Tibial nerve (tissue), 4 donors: ENCODE data around the gene EVC2. TPM values are rescaled to one million over a fixed set of nuclear protein-coding genes. Genes with fewer than 3 reads are reported as not detected.

ENCODE experiments used
- DNase-seq, 2 donors: peaks; one replicate each; pipeline ENCODE4 v3.0.0-alpha.2; 2019; ENCODE audit warnings: low spot score in 2 of 2
- H3K27ac ChIP-seq, 4 donors: fragments of 200-600 bp; sonication (generic) in 3 of 4; one replicate each; pipeline ENCODE4 v1.5.1; 2017 to 2019; ENCODE audit warnings: mild to moderate bottlenecking in 1 of 4
- H3K27me3 ChIP-seq, 2 donors: fragments of 200-600 bp; sonication (generic) in 1 of 2; one replicate each; pipeline versions ENCODE4 v1.5.1 to v1.6.0; 2017 to 2019
- H3K36me3 ChIP-seq, 3 donors: fragments of 200-600 bp; sonication (generic); one replicate each; pipeline ENCODE4 v1.5.1; 2018 to 2019
- H3K4me1 ChIP-seq, 4 donors: fragments of 200-600 bp; sonication (generic) in 3 of 4; one replicate each; pipeline ENCODE4 v1.5.1; 2017 to 2019
- H3K4me3 ChIP-seq, 4 donors: fragments of 200-600 bp; sonication (generic) in 3 of 4; one replicate each; pipeline ENCODE4 v1.5.1; 2017 to 2019; ENCODE audit warnings: mild to moderate bottlenecking in 1 of 4, moderate library complexity in 1 of 4
- H3K9me3 ChIP-seq, 4 donors: fragments of 200-600 bp; sonication (generic) in 3 of 4; one replicate each; pipeline ENCODE4 v1.5.1; 2017 to 2019
- EP300 ChIP-seq, 2 donors: sonication (generic); formaldehyde crosslinking; IDR thresholded peaks; one replicate each; pipeline ENCODE4 v1.6.1; 2017; ENCODE audit warnings: antibody characterized with exemption in 2 of 2, mild to moderate bottlenecking in 1 of 2
- POLR2A ChIP-seq, 2 donors: fragments of 450-650 bp; IDR thresholded peaks; one replicate each; pipeline ENCODE4 v1.6.1; 2017; ENCODE audit warnings: antibody characterized with exemption in 2 of 2, mild to moderate bottlenecking in 2 of 2, moderate library complexity in 2 of 2
- WGBS, 2 donors: methylation state at CpG; one replicate each; pipeline ENCODE4 v1.1.5; 2018; 5-methylcytosine and 5-hydroxymethylcytosine counted together
- total RNA-seq, 4 donors: library from RNA; depleted of rRNA; stranded (reverse); fragments of >200 nt; gene quantifications; one replicate each; pipeline ENCODE4 v1.1.0, GENCODE V29; 2016
- TF ChIP-seq, protein P1 (sequence below), 5 experiments: fragments of 200-600 bp in 3 of 5; fragments of 450-650 bp in 2 of 5; sonication (generic) in 3 of 5; IDR thresholded peaks; one replicate each; pipeline ENCODE4 v1.5.1; 2016 to 2019; ENCODE audit warnings: antibody characterized with exemption in 5 of 5, mild to moderate bottlenecking in 3 of 5, moderate library complexity in 2 of 5

Gene EVC2
- total RNA-seq, 4 donors from 2014 or later: 26.7 to 37.3 (median 29.0) TPM

DNA sequence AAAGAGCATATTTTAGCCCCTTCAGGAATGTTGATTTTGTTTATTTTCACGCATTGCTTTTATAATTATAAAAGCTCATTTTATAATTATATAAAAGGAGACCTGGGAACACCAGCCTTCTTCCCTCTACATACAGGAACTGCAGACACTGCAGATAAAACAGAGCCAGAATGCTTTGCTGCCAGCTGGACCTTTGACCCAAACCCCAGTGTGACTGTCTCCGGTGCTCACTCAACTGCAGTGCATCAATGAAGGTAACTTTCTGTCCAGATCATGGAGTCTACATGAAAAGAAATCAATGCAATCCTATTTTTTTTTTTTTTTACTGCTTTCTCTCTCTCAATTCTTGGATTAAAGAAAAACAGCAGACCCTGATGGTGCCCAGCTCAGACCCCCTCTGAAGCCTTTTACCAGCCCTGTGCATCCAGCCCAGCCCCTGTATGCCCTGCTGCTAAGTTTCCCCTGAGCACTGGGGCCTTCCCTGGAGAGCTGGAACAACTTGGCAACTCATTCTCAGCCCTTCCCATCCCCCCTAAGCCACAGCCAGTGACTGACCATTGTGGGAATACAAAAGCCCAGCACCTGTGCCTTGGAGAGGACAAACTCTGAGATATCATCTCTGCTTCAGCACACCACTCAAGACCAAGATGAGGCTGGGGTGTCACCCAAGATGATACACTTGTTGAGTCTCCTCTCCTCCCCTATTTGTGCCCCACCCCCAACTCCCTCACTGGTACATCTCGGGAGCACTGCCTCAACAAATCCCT lies 182.1 kb downstream of the EVC2 start:
- WGBS, 2 donors: 60 to 63% methylated on average over 3 of the region's 3 CpGs
- Histone ChIP-seq H3K9me3 (peaks cover 0 to 8% (median 0%) of the 10 kb centered on the region in 4 donors), H3K36me3 (peaks cover 0 to 33% (median 0%) of the 10 kb centered on the region in 3 donors), H3K27me3 (no peaks in the 10 kb centered on the region), H3K4me1 (no peaks in the 10 kb centered on the region), H3K4me3 (no peak overlapping the region), H3K27ac (no peak overlapping the region)
- no peak for DNase-seq
- TF ChIP-seq POLR2A (IDR thresholded peaks at IDR 0.05): no peak
- no peak for TF ChIP-seq EP300 (IDR thresholded peaks at IDR 0.05)
- TF ChIP-seq, protein P1, sequence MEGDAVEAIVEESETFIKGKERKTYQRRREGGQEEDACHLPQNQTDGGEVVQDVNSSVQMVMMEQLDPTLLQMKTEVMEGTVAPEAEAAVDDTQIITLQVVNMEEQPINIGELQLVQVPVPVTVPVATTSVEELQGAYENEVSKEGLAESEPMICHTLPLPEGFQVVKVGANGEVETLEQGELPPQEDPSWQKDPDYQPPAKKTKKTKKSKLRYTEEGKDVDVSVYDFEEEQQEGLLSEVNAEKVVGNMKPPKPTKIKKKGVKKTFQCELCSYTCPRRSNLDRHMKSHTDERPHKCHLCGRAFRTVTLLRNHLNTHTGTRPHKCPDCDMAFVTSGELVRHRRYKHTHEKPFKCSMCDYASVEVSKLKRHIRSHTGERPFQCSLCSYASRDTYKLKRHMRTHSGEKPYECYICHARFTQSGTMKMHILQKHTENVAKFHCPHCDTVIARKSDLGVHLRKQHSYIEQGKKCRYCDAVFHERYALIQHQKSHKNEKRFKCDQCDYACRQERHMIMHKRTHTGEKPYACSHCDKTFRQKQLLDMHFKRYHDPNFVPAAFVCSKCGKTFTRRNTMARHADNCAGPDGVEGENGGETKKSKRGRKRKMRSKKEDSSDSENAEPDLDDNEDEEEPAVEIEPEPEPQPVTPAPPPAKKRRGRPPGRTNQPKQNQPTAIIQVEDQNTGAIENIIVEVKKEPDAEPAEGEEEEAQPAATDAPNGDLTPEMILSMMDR (IDR thresholded peaks at IDR 0.05): no peak

GRCh38 chr4:5524446-5525299 lies 183.7 kb downstream of the EVC2 start:
- no peak overlapping the region for H3K4me3 ChIP-seq
- peaks cover 0 to 10% (median 0%) of the 10 kb centered on the region in 4 donors for H3K9me3 ChIP-seq
- DNase-seq: no peak
- H3K4me1 ChIP-seq: no peaks in the 10 kb centered on the region
- no peak overlapping the region for H3K27ac ChIP-seq
- H3K27me3 ChIP-seq: no peaks in the 10 kb centered on the region
- 48 to 59% methylated on average over 5 of the region's 5 CpGs for WGBS, 2 donors
- no peak for TF ChIP-seq EP300 (IDR thresholded peaks at IDR 0.05)
- TF ChIP-seq POLR2A (IDR thresholded peaks at IDR 0.05): no peak
- TF ChIP-seq, protein P1 (IDR thresholded peaks at IDR 0.05): no peak
- H3K36me3 ChIP-seq: peaks cover 0 to 24% (median 0%) of the 10 kb centered on the region in 3 donors

- peaks cover 0 to 13% (median 0%) of the 10 kb centered on the region in 3 donors for H3K36me3 ChIP-seq
- H3K27me3 ChIP-seq: no peaks in the 10 kb centered on the region
- no peak overlapping the region for H3K4me3 ChIP-seq
- TF ChIP-seq POLR2A (IDR thresholded peaks at IDR 0.05) (no peak), EP300 (IDR thresholded peaks at IDR 0.05) (no peak)
- H3K4me1 ChIP-seq: no peaks in the 10 kb centered on the region
- 79 to 82% methylated on average over 4 of the region's 4 CpGs for WGBS, 2 donors
- H3K9me3 ChIP-seq: peaks cover 0 to 11% (median 0%) of the 10 kb centered on the region in 4 donors
- DNase-seq: no peak
- H3K27ac ChIP-seq: no peak overlapping the region
Observed at GRCh38 chr4:5517372-5517771, 191.0 kb downstream of the EVC2 start.

GRCh38 chr4:5515646-5516045 lies 192.7 kb downstream of the EVC2 start:
- no peak for TF ChIP-seq POLR2A (IDR thresholded peaks at IDR 0.05)
- TF ChIP-seq, protein P1 (IDR thresholded peaks at IDR 0.05): no peak
- TF ChIP-seq EP300 (IDR thresholded peaks at IDR 0.05): no peak
- no peak overlapping the region for H3K27ac ChIP-seq
- H3K36me3 ChIP-seq: peaks cover 0 to 13% (median 0%) of the 10 kb centered on the region in 3 donors

More at GRCh38 chr4:5515646-5516045, 192.7 kb downstream of the EVC2 start:
- peaks cover 0 to 9% (median 0%) of the 10 kb centered on the region in 4 donors for H3K9me3 ChIP-seq
- no peak for DNase-seq
- H3K4me3 ChIP-seq: no peak overlapping the region
- H3K27me3 ChIP-seq: no peaks in the 10 kb centered on the region
- H3K4me1 ChIP-seq: no peaks in the 10 kb centered on the region

Other genes with a start within 250 kb of the EVC2 start
- gene EVC, start 2.6 kb upstream of the EVC2 start, total RNA-seq: 100 to 1,000 TPM in 2 of 4 donors, 10 to 100 TPM in 2; 89.8 to 134 (median 99.6) TPM
- gene CRMP1, start 184.5 kb upstream of the EVC2 start, total RNA-seq: under 1 TPM in 3 of 4 donors, not detected in 1; 0.21 to 0.59 (median 0.30) TPM